Stimulated activated CD4-positive, alpha-beta T cell treated with anti-CD3 and anti-CD28 coated beads, Interleukin-4, amount 100 ng/mL, for 48 hours (primary cell): Measurements from ENCODE around the gene ALAS1.

Source experiments
- DNase-seq, 2 donors: peaks; one replicate each; pipeline ENCODE4 v3.0.0-alpha.2; 2020; ENCODE audit warnings: low read depth in 2 of 2

Gene ALAS1

DNA sequence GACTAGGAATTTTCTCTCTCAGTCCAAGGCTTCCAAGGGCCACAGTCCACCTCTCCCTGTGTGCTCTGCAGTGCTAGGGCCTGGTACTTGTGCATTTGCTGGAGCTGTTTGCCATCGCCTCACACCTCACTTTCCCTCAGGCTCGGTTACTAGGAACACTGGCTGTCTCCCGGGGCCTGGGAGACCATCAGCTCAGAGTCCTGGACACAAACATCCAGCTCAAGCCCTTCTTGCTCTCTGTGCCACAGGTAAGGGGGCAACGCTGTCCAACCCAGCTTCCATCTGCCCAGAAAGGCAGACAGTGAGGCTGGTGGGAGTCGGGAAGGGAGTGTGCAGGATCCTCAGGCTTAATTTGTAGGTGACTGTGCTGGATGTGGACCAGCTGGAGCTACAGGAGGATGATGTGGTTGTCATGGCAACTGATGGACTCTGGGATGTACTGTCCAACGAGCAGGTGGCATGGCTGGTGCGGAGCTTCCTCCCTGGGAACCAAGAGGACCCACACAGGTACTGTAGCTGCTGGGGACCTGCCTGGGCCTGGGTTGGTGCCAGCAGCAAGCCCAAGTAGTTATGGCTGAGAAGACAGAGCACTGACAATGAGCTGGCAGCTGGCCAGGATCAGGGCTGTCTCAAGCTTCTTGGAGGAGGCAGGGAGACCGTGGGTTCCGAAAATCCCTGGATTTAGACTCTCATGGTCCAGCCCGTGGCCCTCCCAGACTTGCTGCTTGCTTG is 51.0 kb downstream of the ALAS1 start:
- DNase-seq, result no peak

DNA sequence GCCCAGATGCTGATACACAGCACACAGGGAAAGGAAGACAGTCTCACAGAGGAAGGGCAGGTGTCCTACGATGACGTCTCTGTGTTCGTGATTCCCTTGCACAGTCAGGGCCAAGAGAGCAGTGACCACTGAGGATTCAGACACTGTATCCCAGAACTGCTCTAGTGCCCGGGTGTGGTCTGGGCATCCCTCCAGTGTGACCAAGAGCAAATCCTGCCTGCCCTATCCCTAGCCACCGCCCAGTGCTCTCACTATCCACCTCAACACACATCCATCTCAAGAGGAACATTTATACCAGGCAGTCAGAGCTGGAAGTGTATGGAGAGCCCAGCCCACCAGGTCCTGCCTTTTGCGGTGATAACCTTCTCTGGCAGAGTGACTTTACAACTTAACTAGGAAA is 51.7 kb downstream of the ALAS1 start:
- no peak for DNase-seq

DNA sequence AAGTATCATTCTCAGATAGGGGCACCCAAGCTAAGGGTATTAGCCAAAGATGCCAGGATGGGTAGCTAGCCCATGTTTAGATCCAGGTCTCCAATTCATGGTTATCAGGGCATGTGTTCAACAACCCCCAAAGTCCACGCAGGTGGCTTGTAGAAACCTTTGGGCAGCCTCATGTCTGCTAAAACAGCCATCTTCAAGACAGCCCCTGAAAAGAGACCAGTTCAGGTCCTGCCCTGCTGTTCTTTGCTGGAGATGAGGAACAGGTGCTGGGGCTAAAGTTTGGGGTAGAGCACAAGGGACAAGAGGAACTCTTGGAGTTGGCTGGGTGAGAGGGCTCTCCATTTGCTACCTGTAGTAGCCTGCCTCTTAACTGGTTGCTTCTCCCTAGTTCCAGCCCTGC is 52.2 kb downstream of the ALAS1 start:
- DNase-seq, result no peak

DNA sequence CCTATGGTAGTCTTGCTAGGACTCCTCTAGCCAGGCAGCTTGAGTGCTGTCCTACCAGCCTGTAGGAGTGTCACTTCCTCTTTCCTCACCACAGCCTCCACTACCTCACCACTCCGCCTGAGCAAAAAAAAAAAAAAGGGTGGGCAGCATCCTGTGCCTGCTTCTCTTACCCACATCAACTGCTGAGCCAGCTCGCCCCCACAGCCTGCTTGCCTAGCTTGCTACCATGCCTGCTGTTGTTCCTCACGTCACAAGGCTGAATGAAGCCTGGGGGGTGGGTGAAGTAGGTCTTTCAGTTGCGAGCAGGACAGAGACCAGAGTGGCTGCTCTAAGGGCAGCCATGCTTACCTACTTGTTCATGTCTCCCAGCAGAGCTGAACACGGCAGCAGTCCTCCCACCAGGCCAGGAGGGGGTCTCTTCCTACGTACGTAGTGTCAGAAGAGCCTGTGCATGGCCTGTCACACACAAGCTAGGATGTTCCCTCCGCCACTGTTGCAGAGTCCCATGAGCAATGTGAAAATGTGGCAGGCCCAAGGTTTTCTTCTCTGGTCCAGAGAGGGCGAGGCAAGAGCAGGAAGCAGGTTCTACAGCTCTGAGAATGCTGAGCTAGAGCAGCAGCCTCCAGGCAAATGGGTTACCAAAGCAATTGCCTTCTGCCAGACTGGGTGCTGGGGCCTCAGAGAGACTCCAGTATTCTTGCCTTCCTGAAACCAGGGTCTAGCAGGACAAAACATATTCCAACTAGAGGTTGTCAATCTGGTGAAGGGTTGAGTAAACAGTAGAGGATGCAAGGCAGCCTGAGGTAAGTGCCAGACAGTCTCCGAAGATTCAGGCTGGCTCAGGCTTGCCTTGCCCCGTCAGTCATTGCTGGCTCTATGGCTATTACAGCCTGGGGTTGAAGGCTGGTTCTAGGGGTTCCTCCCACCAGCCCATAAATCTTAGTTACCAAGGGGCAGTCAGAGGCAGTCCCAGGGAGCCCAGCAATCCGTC is 55.6 kb downstream of the ALAS1 start:
- DNase-seq, result peak; percentile 64 to 80

DNA sequence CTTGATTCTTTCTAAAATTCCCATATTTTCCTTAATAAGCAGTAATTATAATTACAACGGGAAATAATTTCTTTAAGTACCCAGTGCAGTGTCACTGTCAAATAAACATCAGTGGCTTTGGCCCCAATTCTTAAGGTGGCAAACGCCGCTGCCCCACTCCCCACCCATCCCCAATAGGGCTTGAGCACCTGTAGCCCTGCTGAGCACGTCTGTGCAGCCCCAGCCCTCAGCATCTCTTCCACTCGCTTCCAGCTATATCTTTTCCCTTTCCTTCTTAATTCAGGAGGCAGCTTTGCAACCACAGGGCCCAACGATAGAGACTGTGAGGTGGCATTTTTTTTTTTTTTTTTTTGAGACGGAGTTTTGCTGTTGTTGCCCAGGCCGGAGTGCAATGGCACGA is 56.6 kb downstream of the ALAS1 start:
- DNase-seq, result no peak

DNA sequence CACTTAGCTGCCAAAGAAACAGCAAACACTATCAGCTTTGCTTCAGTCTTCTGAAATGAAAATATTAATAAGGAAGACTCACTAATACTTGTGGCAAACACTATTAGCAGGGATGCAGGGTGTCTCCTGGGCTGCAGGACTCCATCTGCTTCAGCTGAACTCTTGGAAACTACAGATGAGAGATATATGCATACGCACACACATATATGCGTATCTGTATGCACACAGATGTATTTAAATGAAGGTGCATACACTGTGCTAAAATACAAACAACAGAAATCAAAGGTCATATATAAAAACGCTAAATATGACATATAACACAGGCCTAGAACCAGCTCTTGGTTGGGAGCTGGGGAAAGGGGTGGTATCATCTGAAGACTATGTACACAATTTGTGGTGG is 58.2 kb downstream of the ALAS1 start:
- DNase-seq, result no peak

DNA sequence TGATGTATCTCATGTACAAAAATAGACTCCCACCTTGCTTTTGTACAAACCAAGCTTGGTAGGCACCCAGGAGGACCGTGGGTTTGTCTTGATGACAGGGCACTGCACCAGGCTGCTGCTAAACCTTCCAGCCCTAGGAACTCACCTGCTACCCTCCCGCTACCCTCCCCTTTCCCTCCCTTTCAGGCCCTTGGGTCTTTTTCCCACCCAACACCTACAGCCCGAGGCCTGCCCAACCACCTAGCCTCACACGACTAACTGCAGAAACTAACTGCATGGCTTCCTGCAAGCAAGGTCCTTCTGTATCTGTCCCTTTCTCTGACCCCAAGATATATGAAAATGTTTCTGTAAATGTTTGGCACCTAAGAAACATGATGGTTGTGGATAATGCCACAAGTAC is 58.7 kb downstream of the ALAS1 start:
- no peak for DNase-seq

DNA sequence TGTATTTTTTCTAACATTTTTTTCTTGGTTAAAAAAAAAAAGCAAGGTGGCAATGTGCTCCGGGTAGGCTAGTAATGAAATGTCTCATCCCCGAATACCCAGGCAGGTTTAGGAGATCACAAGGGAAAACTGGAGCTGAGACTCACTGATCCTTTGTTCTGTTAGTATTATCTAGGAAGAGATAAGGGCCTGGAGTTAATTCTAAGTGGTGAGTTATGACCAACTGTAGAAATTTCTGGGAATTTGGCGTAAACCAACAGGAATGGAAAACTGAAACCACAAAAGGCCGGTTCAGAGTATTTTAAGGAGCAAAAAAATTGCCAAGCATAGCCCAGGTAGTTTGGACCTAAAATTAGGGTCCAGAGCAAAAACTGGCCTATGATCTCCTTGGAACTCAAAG is 60.0 kb downstream of the ALAS1 start:
- no peak for DNase-seq

DNA sequence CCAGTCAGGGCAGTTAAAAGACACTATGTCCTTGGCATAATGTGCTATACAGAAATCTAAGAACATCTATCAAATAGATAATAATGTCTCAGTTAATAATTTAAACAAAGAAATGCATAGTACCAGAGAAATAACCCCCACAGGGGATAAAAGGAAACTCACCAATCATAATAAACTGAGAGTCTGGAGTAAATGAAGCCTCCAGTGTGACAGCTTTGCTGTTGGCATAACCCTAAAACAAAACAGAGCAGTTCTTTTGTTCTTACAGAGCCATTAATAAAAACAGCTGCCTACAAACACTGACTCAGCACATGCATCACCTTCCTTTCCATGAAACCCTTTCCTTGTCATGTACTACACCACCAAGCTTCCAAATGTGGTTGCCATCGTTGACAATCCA is 61.1 kb downstream of the ALAS1 start:
- DNase-seq, result no peak

DNA sequence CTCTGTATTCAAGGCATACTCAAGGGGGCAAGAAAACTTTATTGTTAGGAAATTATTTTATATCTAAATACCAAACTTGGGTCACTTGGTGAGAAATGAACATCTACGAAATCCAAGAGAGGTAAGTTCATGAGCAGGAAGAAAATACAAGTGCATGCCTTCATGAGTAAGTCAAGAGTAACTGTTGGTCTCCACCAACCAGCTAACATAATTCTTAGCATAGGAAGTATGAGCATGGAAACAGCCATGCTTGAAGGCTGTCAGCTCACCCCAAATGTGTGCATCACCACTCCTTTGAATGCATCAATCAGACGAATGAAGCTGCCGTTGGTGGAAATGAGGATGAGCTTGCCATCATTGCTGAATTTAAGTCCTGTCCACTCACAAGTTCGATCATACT is 61.5 kb downstream of the ALAS1 start:
- no peak for DNase-seq

DNA sequence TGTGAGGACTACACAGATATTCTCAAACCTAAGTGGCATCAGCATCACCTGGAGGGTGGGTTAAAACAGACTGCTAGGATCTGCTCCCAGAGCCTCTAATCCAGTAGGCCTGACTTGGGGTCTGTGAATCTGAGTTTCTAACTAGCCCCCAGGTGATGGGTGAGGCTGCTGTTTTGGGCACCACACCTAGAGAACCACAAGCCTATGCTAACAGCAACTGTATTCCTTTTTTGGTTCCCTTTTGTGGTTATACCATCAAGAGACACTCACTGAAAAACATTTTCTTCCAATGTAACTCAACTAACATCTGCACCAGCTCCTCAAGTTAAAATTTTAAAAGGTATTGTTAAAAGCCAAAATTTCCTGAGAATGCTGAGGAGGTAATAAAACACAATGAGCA is 64.5 kb downstream of the ALAS1 start:
- no peak for DNase-seq
